HG03066 (cell line): ENCODE data around the gene CGB8.
"Not testable (repeated sequence)": the region's sequence is repeated elsewhere in the genome, so short reads cannot be mapped to it uniquely, and the experiment has no call there.

ENCODE experiments used
- ATAC-seq: cut with Tn5 transposase; IDR thresholded peaks from one replicate; pipeline ENCODE4 v1.9.1; 2021; ENCODE audit warnings: low read depth; ENCODE audit not compliant: unreplicated experiment

The CGB8 gene

GRCh38 chr19:49036815-49037214 lies 12.1 kb downstream of the CGB8 start, which contains the start of gene CGB1:
TSS of gene CGB1 (minus strand) at chr19:49036895. CDS start at chr19:49036711, 184 bp downstream.
- ATAC-seq: not testable (repeated sequence)

GRCh38 chr19:49031642-49032301 lies 17.1 kb downstream of the CGB8 start, which contains the start of gene CGB2:
TSS of gene CGB2 (plus strand) at chr19:49031890. CDS start at chr19:49032096, 206 bp downstream.
- not testable (repeated sequence) for ATAC-seq

GRCh38 chr19:49030323-49030722 lies 18.6 kb downstream of the CGB8 start:
- ATAC-seq: not testable (repeated sequence)

- ATAC-seq: not testable (repeated sequence)
Measured at GRCh38 chr19:49029749-49030148, 19.2 kb downstream of the CGB8 start.

- ATAC-seq: not testable (repeated sequence)
Measured at GRCh38 chr19:49028686-49029085, 20.2 kb downstream of the CGB8 start.

GRCh38 chr19:49025599-49025998 lies 23.3 kb downstream of the CGB8 start:
- ATAC-seq: not testable (repeated sequence)

- not testable (repeated sequence) for ATAC-seq
Measured at GRCh38 chr19:49025088-49025487, 23.8 kb downstream of the CGB8 start.

- ATAC-seq: not testable (repeated sequence)
Measured at GRCh38 chr19:49024233-49024632, 24.7 kb downstream of the CGB8 start, which contains the start of gene CGB3. TSS of gene CGB3 (minus strand) at chr19:49024333. CDS start at chr19:49023971, 362 bp downstream.

- no peak for ATAC-seq
Measured at GRCh38 chr19:49022116-49022515, 26.8 kb downstream of the CGB8 start.

GRCh38 chr19:49020931-49021895 lies 27.7 kb downstream of the CGB8 start:
- no peak for ATAC-seq

- no peak for ATAC-seq
Measured at GRCh38 chr19:49020342-49020741, 28.6 kb downstream of the CGB8 start.

GRCh38 chr19:49019242-49019932 lies 29.5 kb downstream of the CGB8 start:
- no peak for ATAC-seq

- not testable (repeated sequence) for ATAC-seq
Measured at GRCh38 chr19:49018388-49019241, 30.3 kb downstream of the CGB8 start.

- ATAC-seq: no peak
Measured at GRCh38 chr19:49017666-49018351, 31.1 kb downstream of the CGB8 start.

- ATAC-seq: no peak
Measured at GRCh38 chr19:49017041-49017665, 31.8 kb downstream of the CGB8 start, which contains the start of gene LHB. TSS of gene LHB (minus strand) at chr19:49017091. CDS start at chr19:49017081, 10 bp downstream.

- ATAC-seq: no peak
Measured at GRCh38 chr19:49016067-49016839, 32.7 kb downstream of the CGB8 start.

- no peak for ATAC-seq
Measured at GRCh38 chr19:49014870-49015255, 34.0 kb downstream of the CGB8 start.
